HPDE6-E6E7 (cell line): ENCODE data around the gene TIMM17A.

Source experiments
- DNase-seq: peaks from one replicate; pipeline ENCODE4 v3.0.0; 2011; ENCODE audit warnings: missing footprints; ENCODE audit errors: extremely low spot score

TIMM17A gene

GRCh38 chr1:201955009-201955728 is at the start of gene TIMM17A:
TSS of gene TIMM17A (plus strand) at chr1:201955503. CDS start at chr1:201955527, 24 bp downstream.
- DNase-seq, result peak; percentile 97

GRCh38 chr1:201906336-201906735 is 49.0 kb upstream of the TIMM17A start:
- DNase-seq, result no peak

DNA sequence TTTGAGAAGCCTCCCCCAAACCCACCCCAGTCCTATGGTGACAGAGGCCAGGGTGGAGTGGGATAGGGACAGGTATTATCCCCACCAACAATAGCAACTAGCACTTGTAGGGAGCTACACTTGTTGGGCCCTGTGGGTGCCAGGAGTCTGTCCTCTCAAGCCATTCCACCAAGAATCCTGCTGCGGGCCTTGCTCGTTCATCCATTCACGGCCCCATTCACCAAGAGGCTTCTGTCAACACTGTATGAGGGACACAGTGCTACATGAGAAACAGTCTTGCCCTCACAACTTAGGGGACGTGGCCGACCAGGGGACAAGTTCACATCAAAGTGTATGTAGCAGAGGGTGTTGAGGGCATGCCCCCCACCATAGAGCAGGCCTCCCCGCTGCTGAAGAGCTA is 47.7 kb upstream of the TIMM17A start:
- no peak for DNase-seq

DNA sequence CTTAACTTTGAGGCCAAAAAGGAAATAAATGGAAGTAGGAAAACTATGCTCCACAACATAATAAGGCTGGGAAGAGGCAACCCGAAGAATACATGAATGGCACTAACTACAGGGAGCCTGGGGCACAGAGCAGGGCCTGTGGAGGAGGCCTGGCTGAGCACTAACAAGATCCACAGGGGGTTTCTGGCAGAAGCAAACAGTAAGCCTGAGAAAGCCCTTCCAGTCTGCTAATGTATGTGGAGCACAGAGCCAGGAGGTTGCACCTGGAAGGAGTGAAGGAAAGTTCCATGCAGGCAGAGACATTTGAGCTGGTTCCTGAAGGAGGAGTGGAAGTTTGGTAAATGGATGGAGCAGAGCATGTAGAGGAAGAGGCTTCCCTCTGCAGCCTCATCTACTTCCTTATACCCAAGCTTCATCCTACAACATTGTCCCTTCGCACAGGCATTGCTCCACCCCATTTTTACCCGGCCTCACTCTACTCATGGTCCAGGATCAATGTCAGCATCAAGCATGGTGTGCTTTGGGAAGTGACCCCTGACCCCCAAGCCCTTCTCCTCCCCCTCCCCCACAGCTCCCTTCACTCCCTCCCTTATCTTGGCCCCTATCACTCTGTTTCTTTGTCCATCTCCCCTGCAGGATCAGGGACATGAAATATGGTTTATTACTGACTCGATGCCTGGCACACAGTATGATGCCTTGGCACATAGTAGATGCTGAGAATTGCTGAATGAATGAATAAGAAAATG is 43.3 kb upstream of the TIMM17A start:
- DNase-seq, result no peak

DNA sequence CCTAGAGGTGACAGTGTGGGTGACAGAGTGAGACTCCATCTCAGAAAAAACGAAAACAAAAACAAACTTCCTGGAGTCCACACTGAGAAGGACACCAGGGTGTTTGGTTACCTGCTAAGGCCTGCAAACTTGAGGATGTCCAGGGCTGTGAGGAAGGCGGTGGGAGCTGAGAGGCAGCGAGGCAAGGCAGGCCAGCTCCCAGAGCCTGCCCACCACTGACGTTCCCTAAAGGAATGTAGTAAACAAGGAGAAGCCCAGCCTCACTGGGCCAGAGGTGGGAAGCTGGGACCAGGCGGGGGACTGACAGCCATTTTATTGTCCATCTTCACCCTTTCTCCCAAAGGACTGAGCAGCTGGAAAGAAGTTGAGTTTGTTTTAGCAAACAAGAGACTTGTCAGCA is 42.5 kb upstream of the TIMM17A start:
- no peak for DNase-seq

DNA sequence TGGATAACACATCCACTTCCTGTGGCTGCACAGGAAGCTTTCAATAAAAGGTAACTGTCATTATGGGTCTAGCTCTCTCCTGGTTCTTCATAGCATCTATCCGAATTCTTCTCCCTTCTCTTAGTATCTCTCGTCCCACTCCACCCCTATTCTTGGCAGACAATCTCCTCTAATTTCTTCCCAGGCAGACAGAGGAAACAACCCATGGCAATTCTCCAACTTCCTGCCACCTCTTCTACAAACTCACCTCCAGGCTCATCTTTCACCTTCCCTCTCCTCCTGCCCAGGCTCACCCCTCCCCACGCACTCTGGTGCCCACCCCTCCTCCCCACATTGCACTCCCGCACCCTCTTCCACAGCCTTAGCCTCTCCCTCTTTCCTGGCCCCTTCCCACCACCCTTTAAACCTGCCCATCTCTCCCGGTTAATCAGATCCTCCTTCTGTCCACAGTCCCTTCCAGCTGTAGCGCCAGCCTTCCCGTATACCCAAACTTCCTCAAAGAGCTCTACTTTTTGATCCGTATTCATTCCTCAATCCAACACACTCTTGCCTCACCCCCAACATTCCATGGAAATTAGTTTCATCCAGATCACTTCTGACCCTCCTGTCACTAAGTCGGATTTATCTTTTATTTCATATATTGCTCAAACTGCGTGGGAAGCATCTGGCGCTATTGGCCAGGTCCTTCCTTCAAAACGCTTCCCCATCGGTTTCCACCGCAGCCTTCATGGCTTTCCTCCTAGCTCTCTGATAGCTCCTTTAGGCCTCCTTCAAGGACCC is 40.7 kb upstream of the TIMM17A start:
- no peak for DNase-seq

DNA sequence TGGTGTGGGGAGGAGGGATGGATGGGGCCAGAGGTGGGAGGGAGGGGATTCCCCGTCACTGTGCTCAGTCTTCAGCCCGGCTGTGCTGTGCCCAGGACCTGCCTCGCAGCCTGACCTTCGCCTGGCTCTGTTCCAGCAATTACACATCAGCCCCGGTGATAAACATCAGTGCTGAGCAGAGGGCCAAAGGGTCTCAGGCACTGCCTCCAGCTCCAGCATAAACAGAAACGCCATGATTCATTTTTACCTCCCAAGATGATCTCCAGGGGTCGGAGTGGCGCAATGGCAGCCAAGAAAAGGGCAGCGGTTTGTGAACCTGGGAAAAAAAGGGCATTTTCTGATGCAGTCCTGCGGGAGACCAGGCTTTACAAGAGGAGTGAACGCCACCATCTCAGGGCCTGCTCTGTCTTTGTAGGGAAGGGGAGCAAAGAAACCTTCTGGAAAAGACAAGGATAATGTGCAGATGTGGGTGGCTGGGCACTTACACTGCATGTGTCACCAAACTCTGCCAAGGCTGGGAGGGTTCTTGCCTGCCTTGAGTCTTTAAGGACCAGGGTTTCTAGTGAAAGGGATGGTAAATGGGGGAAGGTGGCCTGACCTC is 38.6 kb upstream of the TIMM17A start:
- no peak for DNase-seq

DNA sequence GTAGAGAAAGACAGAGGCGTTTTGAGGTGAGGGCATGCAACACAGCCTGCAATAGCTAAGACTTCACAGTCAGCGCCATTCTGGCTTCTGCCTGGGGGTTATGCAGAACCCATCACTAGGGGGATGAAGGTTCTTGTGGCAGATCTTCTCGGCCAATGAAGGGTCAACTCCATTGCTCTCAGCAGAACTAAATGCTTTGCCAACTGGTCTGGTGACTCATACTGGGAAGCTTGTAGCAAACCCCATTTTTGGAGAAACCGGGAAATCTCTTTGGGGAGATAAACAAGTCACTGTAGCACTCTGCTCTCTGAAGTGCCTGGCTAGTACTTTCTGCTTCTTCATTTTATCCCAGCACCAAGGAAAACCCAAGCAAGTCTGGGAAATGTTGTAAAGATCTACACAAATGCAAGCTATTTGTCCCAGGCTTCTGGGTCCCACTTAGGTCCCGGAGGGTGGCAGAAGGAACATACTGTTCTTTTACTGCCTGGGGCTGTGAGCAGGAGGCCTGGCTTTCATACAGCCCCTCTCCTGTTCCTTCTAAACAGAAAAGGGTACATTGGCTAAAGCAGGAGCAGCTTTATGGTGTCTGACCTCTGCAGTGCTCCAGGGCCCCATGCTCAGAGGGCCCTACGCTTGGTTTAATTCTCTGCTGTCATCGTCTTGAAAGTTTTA is 37.8 kb upstream of the TIMM17A start:
- no peak for DNase-seq

- no peak for DNase-seq
Measured at GRCh38 chr1:201918343-201918742, 37.0 kb upstream of the TIMM17A start.

- DNase-seq, result no peak
Measured at GRCh38 chr1:201921952-201922558, 33.2 kb upstream of the TIMM17A start.

- no peak for DNase-seq
Measured at GRCh38 chr1:201925301-201925567, 30.1 kb upstream of the TIMM17A start.

GRCh38 chr1:201925981-201926645 is 29.2 kb upstream of the TIMM17A start:
- DNase-seq, result no peak

DNA sequence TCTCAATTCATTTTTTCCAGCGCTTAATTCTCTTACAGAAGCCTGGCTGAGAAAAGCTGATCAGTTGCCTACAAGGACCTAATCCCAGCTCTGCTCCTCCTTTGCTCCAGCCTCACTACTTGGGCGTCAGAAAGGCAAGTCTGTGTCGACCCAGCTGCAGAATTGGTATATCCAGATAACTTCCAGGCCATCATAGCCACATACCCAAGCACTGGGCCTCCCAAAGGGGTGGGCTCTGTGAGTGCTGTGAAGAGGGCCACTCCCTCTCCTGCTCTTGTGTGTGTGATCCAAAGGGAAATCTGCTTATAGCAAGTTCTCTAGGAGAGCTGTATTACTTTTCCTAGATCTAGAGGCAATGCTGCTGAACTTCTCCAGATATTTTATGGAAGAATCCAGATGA is 27.0 kb upstream of the TIMM17A start:
- DNase-seq, result no peak

DNA sequence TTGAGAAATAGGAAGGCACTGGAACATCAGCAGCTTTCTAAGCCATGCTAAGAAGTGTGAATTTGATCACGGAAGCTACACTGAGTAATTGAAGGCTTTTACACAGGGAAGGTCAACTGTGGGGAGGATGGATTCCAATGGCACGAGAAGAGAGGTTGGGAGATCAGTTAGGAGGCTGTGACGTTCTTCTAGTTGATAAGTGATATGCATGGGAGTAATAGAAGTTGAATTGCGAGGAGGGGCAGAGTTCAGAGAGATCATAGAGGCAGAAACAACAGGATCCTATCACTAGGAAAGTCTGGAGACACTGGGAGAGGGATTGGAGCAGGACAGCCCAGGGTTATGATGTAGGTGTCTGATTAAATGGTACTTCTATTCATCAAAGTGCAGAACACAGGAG is 25.2 kb upstream of the TIMM17A start:
- DNase-seq, result no peak

GRCh38 chr1:201930803-201931202 is 24.5 kb upstream of the TIMM17A start:
- DNase-seq, result no peak

- no peak for DNase-seq
Measured at GRCh38 chr1:201933840-201934430, 21.4 kb upstream of the TIMM17A start.

DNA sequence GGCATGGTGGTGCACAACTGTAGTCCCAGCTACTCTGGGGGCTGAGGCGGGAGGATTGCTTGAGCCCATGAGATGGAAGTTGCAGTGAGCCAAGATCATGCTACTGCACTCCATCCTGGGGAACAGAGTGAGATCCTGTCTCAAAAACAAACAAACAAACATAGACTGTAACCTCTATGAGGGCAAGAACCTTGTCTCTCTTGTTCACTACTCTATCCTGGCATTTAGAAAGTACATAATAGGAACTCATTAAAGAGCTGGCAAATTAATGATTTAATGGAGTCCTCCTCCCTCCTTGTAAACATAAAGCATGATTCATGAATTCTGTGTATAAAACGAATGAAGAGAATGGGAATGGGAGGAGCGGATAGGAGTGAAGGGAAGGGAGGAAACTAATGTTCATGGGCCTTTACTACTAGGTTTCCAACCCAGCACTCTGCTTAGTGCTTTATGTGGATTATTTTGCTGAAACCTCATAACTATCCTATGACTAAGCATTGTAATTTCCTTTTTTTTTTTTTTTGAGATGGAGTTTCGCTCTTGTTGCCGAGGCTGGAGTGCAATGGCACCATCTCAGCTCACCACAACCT is 17.6 kb upstream of the TIMM17A start:
- DNase-seq, result no peak

DNA sequence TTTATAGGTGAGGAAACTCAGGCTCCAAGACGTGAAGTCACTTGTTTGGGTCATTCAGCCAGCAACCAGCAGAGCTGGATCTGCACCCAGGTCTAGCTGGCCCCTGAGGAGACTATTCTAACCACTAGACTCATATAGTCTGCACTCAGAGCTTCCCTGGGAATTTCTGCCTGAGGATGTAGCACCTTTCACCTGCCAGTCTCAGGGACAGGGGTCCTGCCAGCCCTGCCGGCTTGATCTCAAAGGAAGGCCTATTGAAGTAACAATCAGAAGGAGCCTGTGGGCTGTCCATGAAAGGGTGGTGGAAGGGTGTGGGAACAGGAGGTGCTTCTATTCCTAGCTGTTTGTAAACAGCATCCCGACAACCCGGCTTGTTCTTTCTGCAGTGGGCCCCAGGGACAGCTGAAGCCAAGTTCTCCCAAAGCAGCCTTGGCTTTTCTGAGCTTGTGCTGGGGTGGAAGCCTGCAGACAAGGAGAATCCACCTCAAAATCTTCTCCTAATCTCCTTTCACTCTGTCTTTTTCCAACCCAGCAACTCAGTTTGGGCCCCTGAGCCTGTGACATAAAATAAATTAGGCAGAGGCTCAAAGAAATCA is 16.8 kb upstream of the TIMM17A start:
- no peak for DNase-seq

DNA sequence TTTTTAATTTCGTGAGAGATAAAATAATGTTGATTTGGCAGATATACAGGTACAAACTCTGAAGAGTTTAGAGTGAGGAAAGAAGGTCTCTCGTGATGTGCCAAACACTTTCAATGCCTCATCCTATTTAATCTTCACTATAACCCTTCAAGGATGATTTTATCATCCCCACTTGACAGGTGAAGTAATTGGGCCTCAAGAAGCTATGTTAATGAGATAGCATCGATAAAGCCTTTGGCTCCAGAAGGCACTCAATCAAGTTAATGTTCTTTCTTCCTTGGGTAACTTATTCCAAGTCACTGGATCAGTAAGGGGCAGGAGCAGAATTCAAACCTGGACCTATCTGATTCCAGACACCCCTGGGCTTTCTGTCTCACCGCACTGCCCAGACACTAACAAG is 16.2 kb upstream of the TIMM17A start:
- DNase-seq, result no peak

GRCh38 chr1:201939574-201939973 is 15.7 kb upstream of the TIMM17A start:
- no peak for DNase-seq
